Measurements from ENCODE around the gene GBE1.

- TF ChIP-seq POLR2A (IDR thresholded peaks at IDR 0.05; ENCODE audit: low read depth) (no peak), CTCF (IDR thresholded peaks at IDR 0.05) (no peak), POLR2AphosphoS5 (IDR thresholded peaks at IDR 0.05) (no peak)
Measured at GRCh38 chr3:81760215-81760614, 1.2 kb downstream of the GBE1 start.
